HUES6 (cell line): ENCODE results near the gene AFF2.

Experiments
- H3K27ac ChIP-seq: 2 replicates; pipeline ENCODE4 v1.7.0; 2013; ENCODE audit warnings: low read depth, mild to moderate bottlenecking, low read length, inconsistent platforms
- H3K27me3 ChIP-seq: 2 replicates; pipeline ENCODE4 v1.6.1; 2013; ENCODE audit warnings: low read length; ENCODE audit not compliant: control insufficient read depth, insufficient read depth
- H3K36me3 ChIP-seq: 2 replicates; pipeline ENCODE4 v1.6.1; 2013; ENCODE audit warnings: low read length; ENCODE audit not compliant: control insufficient read depth, insufficient read depth
- H3K4me1 ChIP-seq: 2 replicates; pipeline ENCODE4 v1.6.1; 2013; ENCODE audit warnings: low read length; ENCODE audit not compliant: control insufficient read depth, insufficient read depth
- H3K4me3 ChIP-seq: 2 replicates; pipeline ENCODE4 v1.5.1; 2013; ENCODE audit warnings: low read depth, low read length
- H3K9ac ChIP-seq: one replicate; pipeline ENCODE4 v1.6.1; 2013; ENCODE audit warnings: mild to moderate bottlenecking, low read length
- H3K9me3 ChIP-seq: 2 replicates; pipeline ENCODE4 v1.6.1; 2013; ENCODE audit warnings: low read depth, low read length; ENCODE audit not compliant: control insufficient read depth, insufficient read depth

Gene AFF2

GRCh38 chrX:148915474-148915873, 415.1 kb downstream of the AFF2 start:
- no peak overlapping the region for H3K4me3 ChIP-seq
- 0 out of 2 replicates have a peak, but pooled peaks cover 1% of the 10 kb centered on the region for H3K9me3 ChIP-seq
- H3K36me3 ChIP-seq, result no peaks in the 10 kb centered on the region
- no peak overlapping the region for H3K9ac ChIP-seq
- no peaks in the 10 kb centered on the region for H3K4me1 ChIP-seq
- H3K27me3 ChIP-seq, result no peaks in the 10 kb centered on the region
- no peak overlapping the region for H3K27ac ChIP-seq

GRCh38 chrX:148917441-148917840, 417.0 kb downstream of the AFF2 start:
- no peaks in the 10 kb centered on the region for H3K9me3 ChIP-seq
- H3K27ac ChIP-seq, result no peak overlapping the region
- H3K27me3 ChIP-seq, result no peaks in the 10 kb centered on the region
- H3K4me3 ChIP-seq, result no peak overlapping the region
- H3K4me1 ChIP-seq, result no peaks in the 10 kb centered on the region
- no peaks in the 10 kb centered on the region for H3K36me3 ChIP-seq
- H3K9ac ChIP-seq, result no peak overlapping the region

- Histone ChIP-seq H3K27me3 (no peaks in the 10 kb centered on the region; the same call in 1 of the 2 replicates), H3K9ac (no peak overlapping the region), H3K27ac (no peak overlapping the region), H3K9me3 (no peaks in the 10 kb centered on the region), H3K4me3 (no peak overlapping the region), H3K4me1 (no peaks in the 10 kb centered on the region), H3K36me3 (no peaks in the 10 kb centered on the region)
Measured at GRCh38 chrX:148923631-148924030, 423.2 kb downstream of the AFF2 start.

- no peak overlapping the region for H3K4me3 ChIP-seq
- no peaks in the 10 kb centered on the region for H3K4me1 ChIP-seq
- no peak overlapping the region for H3K27ac ChIP-seq
- H3K9ac ChIP-seq, result no peak overlapping the region
- H3K9me3 ChIP-seq, result no peaks in the 10 kb centered on the region
- no peaks in the 10 kb centered on the region for H3K36me3 ChIP-seq
- H3K27me3 ChIP-seq, result no peaks in the 10 kb centered on the region; the same call in 1 of the 2 replicates
Measured at GRCh38 chrX:148926371-148926770, 426.0 kb downstream of the AFF2 start.

- H3K9ac ChIP-seq, result no peak overlapping the region
- no peaks in the 10 kb centered on the region; the same call in 1 of the 2 replicates for H3K27me3 ChIP-seq
- H3K9me3 ChIP-seq, result no peaks in the 10 kb centered on the region
- H3K4me1 ChIP-seq, result no peaks in the 10 kb centered on the region
- H3K4me3 ChIP-seq, result no peak overlapping the region
- no peaks in the 10 kb centered on the region for H3K36me3 ChIP-seq
- H3K27ac ChIP-seq, result no peak overlapping the region
Measured at GRCh38 chrX:148928811-148929210, 428.4 kb downstream of the AFF2 start.

- no peaks in the 10 kb centered on the region for H3K4me1 ChIP-seq
- H3K9ac ChIP-seq, result no peak overlapping the region
- no peaks in the 10 kb centered on the region for H3K36me3 ChIP-seq
- H3K4me3 ChIP-seq, result no peak overlapping the region
- no peak overlapping the region for H3K27ac ChIP-seq
- H3K27me3 ChIP-seq, result no peaks in the 10 kb centered on the region; the same call in 1 of the 2 replicates
- H3K9me3 ChIP-seq, result no peaks in the 10 kb centered on the region
Measured at GRCh38 chrX:148929686-148930085, 429.3 kb downstream of the AFF2 start.

GRCh38 chrX:148930206-148930729, 429.9 kb downstream of the AFF2 start:
- no peak overlapping the region for H3K4me3 ChIP-seq
- no peaks in the 10 kb centered on the region for H3K4me1 ChIP-seq
- H3K27ac ChIP-seq, result no peak overlapping the region
- H3K36me3 ChIP-seq, result no peaks in the 10 kb centered on the region
- no peak overlapping the region for H3K9ac ChIP-seq
- H3K9me3 ChIP-seq, result no peaks in the 10 kb centered on the region
- H3K27me3 ChIP-seq, result no peaks in the 10 kb centered on the region; the same call in 1 of the 2 replicates

GRCh38 chrX:148933881-148934280, 433.5 kb downstream of the AFF2 start:
- no peaks in the 10 kb centered on the region; the same call in 1 of the 2 replicates for H3K27me3 ChIP-seq
- H3K9me3 ChIP-seq, result no peaks in the 10 kb centered on the region
- no peak overlapping the region for H3K9ac ChIP-seq
- no peaks in the 10 kb centered on the region for H3K4me1 ChIP-seq
- H3K36me3 ChIP-seq, result no peaks in the 10 kb centered on the region
- no peak overlapping the region for H3K27ac ChIP-seq
- H3K4me3 ChIP-seq, result no peak overlapping the region

GRCh38 chrX:148938348-148938747, 437.9 kb downstream of the AFF2 start:
- no peaks in the 10 kb centered on the region for H3K9me3 ChIP-seq

GRCh38 chrX:148940411-148940996, 440.1 kb downstream of the AFF2 start:
- no peaks in the 10 kb centered on the region; the same call in 1 of the 2 replicates for H3K27me3 ChIP-seq
- H3K9ac ChIP-seq, result no peak overlapping the region
- no peak overlapping the region for H3K27ac ChIP-seq
- no peak overlapping the region for H3K4me3 ChIP-seq
- H3K9me3 ChIP-seq, result no peaks in the 10 kb centered on the region
- no peaks in the 10 kb centered on the region for H3K4me1 ChIP-seq
- no peaks in the 10 kb centered on the region for H3K36me3 ChIP-seq

More at GRCh38 chrX:148938348-148938747, 437.9 kb downstream of the AFF2 start:
- no peak overlapping the region for H3K4me3 ChIP-seq
- no peak overlapping the region for H3K27ac ChIP-seq
- no peaks in the 10 kb centered on the region for H3K27me3 ChIP-seq
- H3K9ac ChIP-seq, result no peak overlapping the region
- no peaks in the 10 kb centered on the region for H3K36me3 ChIP-seq
- H3K4me1 ChIP-seq, result no peaks in the 10 kb centered on the region

GRCh38 chrX:148942754-148943153, 442.3 kb downstream of the AFF2 start:
- Histone ChIP-seq H3K27me3 (no peaks in the 10 kb centered on the region; the same call in 1 of the 2 replicates), H3K9ac (no peak overlapping the region), H3K36me3 (no peaks in the 10 kb centered on the region), H3K4me3 (no peak overlapping the region), H3K27ac (no peak overlapping the region), H3K9me3 (no peaks in the 10 kb centered on the region), H3K4me1 (no peaks in the 10 kb centered on the region)
